Measurements from ENCODE around the gene NUP62CL. TPM values are rescaled to one million over a fixed set of nuclear protein-coding genes. Genes with fewer than 3 reads are reported as not detected.

NUP62CL gene
- total RNA-seq, 2 donors from 2014 or later: 1.1 to 1.8 TPM

DNA sequence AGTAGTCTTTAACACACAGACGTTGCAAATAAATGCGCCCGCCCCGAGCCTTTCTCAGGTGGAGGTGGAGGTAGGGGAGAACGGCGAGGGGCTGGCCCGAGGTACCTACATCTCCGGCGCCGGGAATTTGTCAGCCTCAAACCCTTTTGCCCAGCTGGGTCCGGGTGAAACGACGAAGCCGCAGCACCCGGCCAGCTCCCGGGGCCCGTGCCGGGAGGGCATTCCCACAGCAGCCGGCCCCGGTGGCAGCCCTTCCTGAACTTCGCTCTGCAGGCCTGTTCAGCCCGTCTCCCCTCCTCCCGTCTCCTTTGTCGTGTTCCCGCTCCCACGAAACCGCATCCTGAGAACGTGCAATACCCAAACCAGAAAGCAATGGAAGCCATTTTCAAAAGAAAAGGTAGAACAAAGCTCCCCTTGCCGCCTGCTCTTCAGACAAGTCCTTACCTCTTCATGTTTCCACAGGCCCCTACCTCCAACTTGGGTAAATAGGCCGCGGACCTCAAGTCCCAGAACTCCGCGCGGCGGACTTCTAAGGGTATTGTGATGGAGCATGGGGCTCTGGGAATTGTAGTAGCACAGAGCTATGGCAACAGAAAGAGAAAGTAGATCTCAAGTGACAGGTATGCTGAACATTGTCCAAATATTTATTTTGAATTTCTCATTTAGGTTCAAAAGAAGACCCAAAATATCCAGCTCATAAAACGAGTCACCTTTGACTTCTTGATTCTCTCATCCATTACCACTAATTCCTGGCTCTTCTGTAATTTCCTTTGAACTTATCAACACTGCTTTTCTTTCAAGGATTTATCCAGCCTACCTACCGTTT, 87.7 kb downstream of the NUP62CL start, which contains the start of gene RBM41:
TSS of gene RBM41 (minus strand) at position 501 of the 826 bp plus-strand sequence. CDS start at position 452, 49 bp downstream.
- DNase-seq (ENCODE audit: low spot score) (peak; percentile 69), ATAC-seq (peak; percentile 95 to 99)
- Mint-ChIP-seq H3K27ac (peak within 1 kb of the TSS; percentile 90 to 92), H3K4me3 (peak within 1 kb of the TSS; percentile 100), H3K36me3 (peaks cover 30% of the 10 kb centered on the region), H3K9me3 (no peaks in the 10 kb centered on the region), H3K27me3 (peaks cover 0 to 14% of the 10 kb centered on the region in 2 donors), H3K4me1 (ENCODE audit: low read depth in 2 of 2) (peaks cover 20 to 28% of the 10 kb centered on the region in 2 donors)

GRCh38 chrX:107117993-107118321, 88.3 kb downstream of the NUP62CL start:
- Mint-ChIP-seq H3K36me3 (peaks cover 33% of the 10 kb centered on the region), H3K9me3 (no peaks in the 10 kb centered on the region), H3K4me3 (peak overlapping the region; percentile 100), H3K27me3 (peaks cover 0 to 12% of the 10 kb centered on the region in 2 donors), H3K27ac (peak overlapping the region; percentile 38 to 90), H3K4me1 (ENCODE audit: low read depth in 2 of 2) (peaks cover 20 to 28% of the 10 kb centered on the region in 2 donors)
- DNase-seq (ENCODE audit: low spot score) (no peak), ATAC-seq (peak in 1 of 2 donors; percentile 8)

DNA sequence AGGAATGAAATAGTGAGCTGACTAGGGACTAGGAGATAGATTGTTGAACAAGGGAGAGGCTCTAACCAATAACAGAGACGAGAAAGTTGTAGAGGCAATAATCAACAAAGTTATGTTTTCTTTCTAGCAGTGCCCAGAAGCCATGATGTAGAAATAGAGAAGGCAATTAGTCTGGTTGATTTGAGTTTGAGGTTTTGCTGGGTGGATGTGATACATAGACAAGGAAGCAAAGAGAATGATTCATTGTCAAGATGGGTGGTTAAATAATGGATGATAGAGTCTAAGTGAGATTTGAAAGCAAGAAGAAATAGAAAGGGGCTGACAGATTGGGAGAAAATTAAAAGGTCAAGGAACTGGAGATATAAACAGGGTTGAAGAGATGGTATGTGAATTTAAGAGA, 98.8 kb downstream of the NUP62CL start:
- Mint-ChIP-seq H3K4me3 (no peak overlapping the region), H3K27ac (no peak overlapping the region), H3K27me3 (peaks cover 0 to 2% of the 10 kb centered on the region in 2 donors), H3K36me3 (peaks cover 7% of the 10 kb centered on the region), H3K4me1 (ENCODE audit: low read depth in 2 of 2) (peaks cover 7 to 11% of the 10 kb centered on the region in 2 donors), H3K9me3 (no peaks in the 10 kb centered on the region)
- DNase-seq (ENCODE audit: low spot score) (no peak), ATAC-seq (no peak)

DNA sequence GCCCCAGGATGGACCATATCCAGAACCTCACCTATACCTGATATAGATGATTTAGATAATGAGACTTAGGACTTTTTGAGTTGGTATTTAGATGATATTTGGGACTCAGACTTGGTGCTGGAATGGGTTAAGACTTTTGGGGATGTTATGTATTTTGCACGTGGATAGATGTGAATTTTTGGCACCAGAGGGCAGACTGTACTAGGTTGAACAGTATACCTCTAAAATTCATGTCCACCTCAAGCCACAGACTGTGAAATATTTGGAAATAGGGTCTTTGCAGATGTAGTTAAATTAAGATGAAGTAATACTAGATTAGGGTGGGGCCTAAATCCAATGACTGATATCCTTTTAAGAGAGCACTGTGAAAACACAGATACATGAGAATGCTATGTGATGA, 103.3 kb downstream of the NUP62CL start:
- no peak overlapping the region for H3K4me3 Mint-ChIP-seq
- H3K27ac Mint-ChIP-seq: no peak overlapping the region
- H3K27me3 Mint-ChIP-seq: no peaks in the 10 kb centered on the region
- ATAC-seq: no peak
- DNase-seq (ENCODE audit: low spot score): no peak
- H3K4me1 Mint-ChIP-seq (ENCODE audit: low read depth in 2 of 2): peaks cover 7 to 11% of the 10 kb centered on the region in 2 donors
- H3K9me3 Mint-ChIP-seq: no peaks in the 10 kb centered on the region
- peaks cover 5% of the 10 kb centered on the region for H3K36me3 Mint-ChIP-seq

DNA sequence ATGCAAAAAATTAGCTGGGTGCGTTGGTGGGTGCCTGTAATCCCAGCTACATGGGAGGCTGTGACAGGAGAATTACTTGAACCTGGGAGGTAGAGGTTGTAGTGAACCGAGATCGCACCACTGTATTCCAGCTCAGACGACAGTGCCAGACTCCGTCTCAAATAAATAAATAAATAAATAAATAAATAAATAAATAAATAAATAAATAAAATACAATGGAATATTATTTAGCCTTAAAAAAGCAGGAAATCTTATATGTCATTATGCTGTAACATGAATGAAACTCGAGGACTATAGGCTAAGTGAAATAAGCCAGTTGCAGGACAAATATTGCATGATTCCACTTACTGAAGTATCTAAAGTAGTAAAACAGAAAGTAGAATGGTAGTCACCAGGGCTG, 130.1 kb downstream of the NUP62CL start:
- Mint-ChIP-seq H3K9me3 (peaks cover 6% of the 10 kb centered on the region), H3K4me1 (ENCODE audit: low read depth in 2 of 2) (peaks cover 0 to 10% of the 10 kb centered on the region in 2 donors), H3K4me3 (no peak overlapping the region), H3K27ac (no peak overlapping the region), H3K27me3 (no peaks in the 10 kb centered on the region), H3K36me3 (peaks cover 11% of the 10 kb centered on the region)
- DNase-seq (ENCODE audit: low spot score): no peak
- no peak for ATAC-seq

Other genes starting within 250 kb of the NUP62CL start
- gene MORC4, start 206.2 kb downstream of the NUP62CL start, total RNA-seq: 1 to 10 TPM; 3.1 to 4.6 TPM
- 10 to 100 TPM; 10.0 to 14.4 TPM for gene RBM41, start 87.6 kb downstream of the NUP62CL start, total RNA-seq
- gene DNAAF6, start 178 bp upstream of the NUP62CL start, total RNA-seq: not detected
- gene FRMPD3, start 243.2 kb upstream of the NUP62CL start, total RNA-seq: under 1 TPM; 0.05 to 0.17 TPM

Data from natural killer cell treated with Interleukin-12 subunit alpha and Interleukin-12 subunit beta and Interleukin-15 and Interleukin-18, amount 100 ng/mL, for 72 hours (primary cell).